HL-60 (cell line): ENCODE measurements around the gene LIMCH1.

Experiments
- CTCF ChIP-seq: IDR thresholded peaks from one replicate; pipeline ENCODE4 v1.5.1; 2011; ENCODE audit warnings: low read length, control low read depth, inconsistent platforms; ENCODE audit not compliant: insufficient read depth
- REST ChIP-seq: IDR thresholded peaks from 2 replicates; pipeline ENCODE4 v1.6.1; 2012; ENCODE audit warnings: low read depth; ENCODE audit not compliant: insufficient replicate concordance
- SPI1 ChIP-seq: IDR thresholded peaks from 2 replicates; pipeline ENCODE4 v1.6.1; 2012; ENCODE audit warnings: low read depth, mild to moderate bottlenecking, borderline replicate concordance

DNA sequence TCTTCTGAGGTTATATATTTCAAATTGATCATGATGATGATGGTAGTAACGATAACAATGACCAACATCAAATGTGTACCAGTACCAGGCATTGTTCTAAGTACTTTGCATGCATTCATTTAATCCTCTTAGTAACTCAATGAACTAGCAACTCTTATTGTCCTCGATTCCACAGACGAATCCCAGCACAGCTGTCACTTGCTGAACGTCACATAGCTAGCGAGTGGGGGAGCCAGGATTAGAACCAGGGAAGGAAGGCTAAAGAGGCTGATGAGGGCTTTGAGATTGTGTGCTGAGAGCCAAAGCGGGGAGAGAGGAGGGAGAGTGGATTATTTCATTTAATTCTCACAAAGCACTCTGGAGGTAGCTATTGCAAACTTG lies 106.9 kb downstream of the LIMCH1 start:
- TF ChIP-seq CTCF (no peak), REST (no peak), SPI1 (no peak)
